AG09319 (cell line): ENCODE results near the gene BRSK2.

Experiments
- DNase-seq: peaks from one replicate; pipeline ENCODE4 v3.0.0-alpha.2; 2010; ENCODE audit warnings: low read depth; ENCODE audit errors: extremely low read depth
- TF ChIP-seq, protein P1 (sequence below): IDR thresholded peaks from 2 replicates; pipeline ENCODE4 v1.5.1; 2011; ENCODE audit warnings: low read depth, mild to moderate bottlenecking, inconsistent platforms, low read length, moderate library complexity

Gene BRSK2

GRCh38 chr11:1490651-1491050, 100.9 kb downstream of the BRSK2 start:
- DNase-seq = no peak

GRCh38 chr11:1491379-1491778, 101.6 kb downstream of the BRSK2 start:
- DNase-seq = no peak
- TF ChIP-seq, protein P1, sequence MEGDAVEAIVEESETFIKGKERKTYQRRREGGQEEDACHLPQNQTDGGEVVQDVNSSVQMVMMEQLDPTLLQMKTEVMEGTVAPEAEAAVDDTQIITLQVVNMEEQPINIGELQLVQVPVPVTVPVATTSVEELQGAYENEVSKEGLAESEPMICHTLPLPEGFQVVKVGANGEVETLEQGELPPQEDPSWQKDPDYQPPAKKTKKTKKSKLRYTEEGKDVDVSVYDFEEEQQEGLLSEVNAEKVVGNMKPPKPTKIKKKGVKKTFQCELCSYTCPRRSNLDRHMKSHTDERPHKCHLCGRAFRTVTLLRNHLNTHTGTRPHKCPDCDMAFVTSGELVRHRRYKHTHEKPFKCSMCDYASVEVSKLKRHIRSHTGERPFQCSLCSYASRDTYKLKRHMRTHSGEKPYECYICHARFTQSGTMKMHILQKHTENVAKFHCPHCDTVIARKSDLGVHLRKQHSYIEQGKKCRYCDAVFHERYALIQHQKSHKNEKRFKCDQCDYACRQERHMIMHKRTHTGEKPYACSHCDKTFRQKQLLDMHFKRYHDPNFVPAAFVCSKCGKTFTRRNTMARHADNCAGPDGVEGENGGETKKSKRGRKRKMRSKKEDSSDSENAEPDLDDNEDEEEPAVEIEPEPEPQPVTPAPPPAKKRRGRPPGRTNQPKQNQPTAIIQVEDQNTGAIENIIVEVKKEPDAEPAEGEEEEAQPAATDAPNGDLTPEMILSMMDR = no peak

More at GRCh38 chr11:1490651-1491050, 100.9 kb downstream of the BRSK2 start:
- TF ChIP-seq, protein P1 = no peak

DNA sequence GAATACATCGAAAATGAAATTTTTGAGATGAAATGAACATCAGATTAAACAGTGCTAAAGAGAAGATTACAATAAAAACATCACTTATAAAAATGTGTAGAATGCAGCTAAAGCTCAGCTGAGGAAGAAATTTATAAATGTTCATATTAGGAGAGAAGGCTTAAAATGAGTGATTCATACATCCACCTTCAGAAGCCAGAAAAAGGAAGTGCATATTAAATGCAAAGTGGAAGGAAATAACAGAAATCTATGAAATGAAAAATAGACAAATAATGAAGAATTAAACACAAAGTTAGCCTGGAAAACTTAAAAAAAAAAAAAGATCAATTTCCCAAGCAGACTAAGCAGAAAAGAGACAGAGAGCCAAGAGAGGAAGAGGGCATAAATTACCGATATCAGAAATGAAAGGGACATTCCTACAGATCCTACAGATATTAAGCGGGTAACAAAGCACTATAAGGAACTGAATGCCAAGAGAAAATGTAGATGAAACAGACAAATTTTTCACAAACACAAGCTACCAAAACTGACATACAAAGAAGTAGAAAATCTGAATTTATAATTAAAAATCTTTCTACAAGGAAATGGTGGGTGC, 104.0 kb downstream of the BRSK2 start:
- no peak for DNase-seq
- TF ChIP-seq, protein P1 = no peak

GRCh38 chr11:1494650-1495049, 104.9 kb downstream of the BRSK2 start:
- no peak for DNase-seq
- TF ChIP-seq, protein P1 = no peak

GRCh38 chr11:1496091-1496760, 106.5 kb downstream of the BRSK2 start:
- no peak for DNase-seq
- TF ChIP-seq, protein P1 = no peak

DNA sequence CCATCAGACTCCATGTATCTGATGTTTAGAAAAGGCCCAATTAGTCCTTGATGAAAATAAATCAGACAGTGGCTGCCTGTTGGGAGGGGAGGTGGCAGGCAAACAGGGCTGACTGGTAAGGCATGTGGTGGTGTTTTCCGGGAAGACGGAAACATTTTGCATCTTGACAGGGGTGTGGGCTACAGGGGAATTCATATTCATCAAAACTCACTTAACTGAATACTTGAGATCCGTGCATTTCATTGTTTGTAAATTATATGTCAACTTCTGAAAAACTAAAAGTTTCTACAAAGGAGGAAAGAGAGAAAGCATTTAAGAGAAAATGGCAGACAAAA, 107.0 kb downstream of the BRSK2 start:
- TF ChIP-seq, protein P1 = no peak
- no peak for DNase-seq

GRCh38 chr11:1497600-1497999, 107.9 kb downstream of the BRSK2 start:
- TF ChIP-seq, protein P1 = no peak
- DNase-seq = no peak
